Esophagus squamous epithelium (tissue), 4 donors: ENCODE data around the gene NRF1.

ENCODE experiments used
- CTCF ChIP-seq, 6 experiments: fragments of 450-650 bp in 4 of 6; fragments of 200-600 bp in 2 of 6; sonication (generic) in 2 of 6; IDR thresholded peaks; one replicate each; pipeline ENCODE4 v1.5.1; 2016 to 2019; ENCODE audit warnings: antibody characterized with exemption in 6 of 6, mild to moderate bottlenecking in 4 of 6, moderate library complexity in 4 of 6
- POLR2A ChIP-seq, 4 donors: fragments of 450-650 bp; IDR thresholded peaks; one replicate each; pipeline ENCODE4 v1.6.1; 2017; ENCODE audit warnings: antibody characterized with exemption in 4 of 4, mild to moderate bottlenecking in 4 of 4, moderate library complexity in 3 of 4

GRCh38 chr7:129604713-129605437 lies 6.6 kb upstream of the NRF1 start:
- TF ChIP-seq POLR2A (IDR thresholded peaks at IDR 0.05) (no peak), CTCF (IDR thresholded peaks at IDR 0.05) (no peak)
